HEK293 (cell line): ENCODE measurements around the gene NMS.

Source experiments
- CTCF ChIA-PET: fragments of 350-600 bp; formaldehyde crosslinking; extraction: SDS; loops from one replicate; lab custom pipeline; 2021; ENCODE audit warnings: antibody characterized with exemption; lab: Yijun Ruan, JAX
- POLR2A ChIA-PET: fragments of 300-600 bp; formaldehyde crosslinking; extraction: SDS; loops from one replicate; lab custom pipeline; 2020; ENCODE audit warnings: antibody characterized with exemption, inconsistent platforms; lab: Yijun Ruan, JAX
- H3K27ac ChIP-seq: fragments of 200-500 bp; sonication (Bioruptor generic); 2 replicates; pipeline ENCODE4 v1.5.1; 2014; ENCODE audit warnings: low read depth, low read length, control low read depth, inconsistent platforms; ENCODE audit errors: extremely low read depth
- H3K36me3 ChIP-seq, 2 experiments: fragments of 200-500 bp in 1 of 2; sonication (Bioruptor generic) in 1 of 2; 1 replicate in 1 of 2; 2 replicates in 1 of 2; pipeline ENCODE4 v1.5.1; 2014 to 2017; ENCODE audit warnings: inconsistent platforms in 2 of 2, low read length in 2 of 2; ENCODE audit not compliant: control insufficient read depth in 2 of 2, insufficient read depth in 1 of 2
- H3K4me1 ChIP-seq: fragments of 200-500 bp; sonication (Bioruptor generic); 2 replicates; pipeline ENCODE4 v1.5.1; 2014; ENCODE audit warnings: mild to moderate bottlenecking, low read length, inconsistent platforms; ENCODE audit not compliant: control insufficient read depth, insufficient read depth
- H3K4me3 ChIP-seq: 2 replicates; pipeline ENCODE4 v1.5.1; 2011; ENCODE audit warnings: low read depth, mild to moderate bottlenecking, control low read depth, low read length, moderate library complexity
- H3K9me3 ChIP-seq: fragments of 200-500 bp; sonication (Bioruptor generic); 2 replicates; pipeline ENCODE4 v1.5.1; 2014; ENCODE audit warnings: low read depth, low read length, inconsistent platforms; ENCODE audit not compliant: control insufficient read depth, insufficient read depth
- GLI4 ChIP-seq: fragments of 450-650 bp; formaldehyde crosslinking; IDR thresholded peaks from 2 replicates; pipeline ENCODE4 v1.5.1; 2016; ENCODE audit warnings: missing biosample characterization, missing genetic modification characterization
- MEIS1 ChIP-seq: sonication (generic); formaldehyde crosslinking; IDR thresholded peaks from 2 replicates; pipeline ENCODE4 v1.8.1; 2022; ENCODE audit warnings: missing genetic modification reagents, mild to moderate bottlenecking, borderline replicate concordance
- TCF7L2 ChIP-seq: IDR thresholded peaks from 2 replicates; pipeline ENCODE4 v1.6.1; 2011; ENCODE audit warnings: low read depth, mild to moderate bottlenecking, inconsistent platforms, low read length, moderate library complexity, borderline replicate concordance
- ZBTB17 ChIP-seq: fragments of 450-650 bp; formaldehyde crosslinking; IDR thresholded peaks from 2 replicates; pipeline ENCODE4 v1.5.1; 2016; ENCODE audit warnings: missing biosample characterization, missing genetic modification characterization
- ZNF184 ChIP-seq: fragments of 450-650 bp; IDR thresholded peaks from 2 replicates; pipeline ENCODE4 v1.5.1; 2018; ENCODE audit warnings: missing biosample characterization, mild to moderate bottlenecking, missing genetic modification characterization
- ZNF23 ChIP-seq: fragments of 450-650 bp; formaldehyde crosslinking; IDR thresholded peaks from 2 replicates; pipeline ENCODE4 v1.5.1; 2016; ENCODE audit warnings: missing biosample characterization, missing genetic modification characterization, borderline replicate concordance
- ZNF239 ChIP-seq: fragments of 450-650 bp; formaldehyde crosslinking; IDR thresholded peaks from 2 replicates; pipeline ENCODE4 v1.5.1; 2016; ENCODE audit warnings: missing biosample characterization, missing genetic modification characterization
- ZNF24 ChIP-seq: fragments of 450-650 bp; formaldehyde crosslinking; IDR thresholded peaks from 2 replicates; pipeline ENCODE4 v1.5.1; 2016; ENCODE audit warnings: missing biosample characterization, missing genetic modification characterization
- ZNF354C ChIP-seq: fragments of 450-650 bp; formaldehyde crosslinking; IDR thresholded peaks from 2 replicates; pipeline ENCODE4 v1.5.1; 2016; ENCODE audit warnings: missing biosample characterization, missing genetic modification characterization, low read depth, borderline replicate concordance
- ZNF366 ChIP-seq: fragments of 450-650 bp; formaldehyde crosslinking; conservative IDR thresholded peaks from 2 replicates; pipeline ENCODE4 v1.5.1; 2016; ENCODE audit warnings: missing biosample characterization, missing genetic modification characterization
- ZNF37A ChIP-seq: fragments of 450-650 bp; IDR thresholded peaks from 2 replicates; pipeline ENCODE4 v1.5.1; 2018; ENCODE audit warnings: missing biosample characterization, missing genetic modification characterization
- ZNF433 ChIP-seq: fragments of 450-650 bp; formaldehyde crosslinking; IDR thresholded peaks from 2 replicates; pipeline ENCODE4 v1.5.1; 2016; ENCODE audit warnings: missing biosample characterization, missing genetic modification characterization, low read depth
- ZNF585B ChIP-seq: fragments of 450-650 bp; formaldehyde crosslinking; IDR thresholded peaks from 2 replicates; pipeline ENCODE4 v1.5.1; 2016; ENCODE audit warnings: missing biosample characterization, missing genetic modification characterization
- ZNF645 ChIP-seq: fragments of 450-650 bp; formaldehyde crosslinking; IDR thresholded peaks from 2 replicates; pipeline ENCODE4; 2016; ENCODE audit warnings: missing biosample characterization, missing genetic modification characterization
- ZNF768 ChIP-seq: fragments of 450-650 bp; formaldehyde crosslinking; IDR thresholded peaks from 2 replicates; pipeline ENCODE4 v1.5.1; 2018; ENCODE audit warnings: missing biosample characterization, mild to moderate bottlenecking, missing genetic modification characterization
- ZNF830 ChIP-seq: fragments of 450-650 bp; IDR thresholded peaks from 2 replicates; pipeline ENCODE4 v1.5.0; 2018; ENCODE audit warnings: missing biosample characterization, missing genetic modification characterization, low read depth, mild to moderate bottlenecking, moderate library complexity
- ZSCAN30 ChIP-seq: fragments of 450-650 bp; IDR thresholded peaks from 2 replicates; pipeline ENCODE4 v1.5.1; 2018; ENCODE audit warnings: missing biosample characterization, mild to moderate bottlenecking, missing genetic modification characterization, moderate library complexity
- ZXDB ChIP-seq: fragments of 450-650 bp; formaldehyde crosslinking; IDR thresholded peaks from 2 replicates; pipeline ENCODE4 v1.5.1; 2016; ENCODE audit warnings: missing biosample characterization, missing genetic modification characterization
- TF ChIP-seq, protein P1 (sequence below): fragments of 450-650 bp; IDR thresholded peaks from 2 replicates; pipeline ENCODE4 v1.5.1; 2018; ENCODE audit warnings: missing biosample characterization, mild to moderate bottlenecking, missing genetic modification characterization
- TF ChIP-seq, protein P2 (sequence below): fragments of 450-650 bp; formaldehyde crosslinking; IDR thresholded peaks from 2 replicates; pipeline ENCODE4 v1.5.1; 2016; ENCODE audit warnings: missing biosample characterization, missing genetic modification characterization

Gene NMS

GRCh38 chr2:100423631-100424030, 46.7 kb upstream of the NMS start:
- ChIA-PET CTCF (interaction anchor here (0.6 kb wide), 1 partner anchor 716 kb away, joined by 3 read pairs; no protein-coding TSS in a partner anchor), POLR2A (no interaction called here)
- TF ChIP-seq ZNF768 (tag by site-specific recombination): no peak
- TF ChIP-seq ZNF585B (tag by site-specific recombination): no peak
- TF ChIP-seq ZNF23 (tag by site-specific recombination): no peak
- no peak for TF ChIP-seq ZNF24 (tag by site-specific recombination)
- no peak for TF ChIP-seq GLI4 (tag by site-specific recombination)
- no peak for TF ChIP-seq ZSCAN30 (tag by site-specific recombination)
- TF ChIP-seq ZNF354C (tag by site-specific recombination): no peak
- no peak for TF ChIP-seq ZNF239
- no peak for TF ChIP-seq ZNF645 (tag by site-specific recombination)
- no peak overlapping the region for H3K27ac ChIP-seq
- no peaks in the 10 kb centered on the region for H3K9me3 ChIP-seq
- no peaks in the 10 kb centered on the region for H3K36me3 ChIP-seq
- H3K4me1 ChIP-seq: no peaks in the 10 kb centered on the region
- H3K4me3 ChIP-seq: no peak overlapping the region

DNA sequence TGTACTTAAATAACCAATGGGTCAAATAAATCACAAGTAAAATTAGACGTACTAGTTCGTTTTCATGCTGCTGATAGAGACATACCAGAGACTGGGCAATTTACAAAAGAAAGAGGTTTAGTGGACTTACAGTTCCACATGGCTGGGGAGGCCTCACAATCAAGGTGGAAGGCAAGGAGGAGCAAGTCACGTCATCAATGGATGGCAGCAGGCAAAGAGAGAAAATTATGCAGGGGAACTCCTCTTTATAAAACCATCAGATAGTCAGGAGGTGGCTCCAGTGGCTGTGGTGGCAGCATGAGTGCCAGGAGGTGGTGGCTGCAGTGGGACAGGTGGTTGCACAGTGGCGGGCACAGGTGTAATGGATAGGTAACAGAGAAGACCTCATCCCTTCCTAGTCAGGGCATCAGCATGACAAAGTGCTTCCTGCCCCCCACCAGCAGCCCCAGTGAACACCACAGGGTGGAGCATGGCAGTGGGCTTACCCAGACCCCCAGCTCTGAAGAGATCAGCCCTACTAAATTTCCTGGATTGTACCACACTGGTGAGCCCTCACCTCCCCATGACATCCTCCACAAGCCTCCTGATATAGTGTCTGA, 45.9 kb upstream of the NMS start:
- POLR2A ChIA-PET: no interaction called here
- H3K36me3 ChIP-seq: no peaks in the 10 kb centered on the region
- H3K27ac ChIP-seq: no peak overlapping the region
- CTCF ChIA-PET: interaction anchor here (0.6 to 2.2 kb wide), 3 partner anchors 8 to 167 kb away, joined by 3 to 10 read pairs (median 4); no protein-coding TSS in a partner anchor
- TF ChIP-seq ZNF830 (tag by site-specific recombination): no peak
- no peak for TF ChIP-seq ZNF645 (tag by site-specific recombination)
- H3K9me3 ChIP-seq: no peaks in the 10 kb centered on the region
- no peak overlapping the region for H3K4me3 ChIP-seq
- H3K4me1 ChIP-seq: no peaks in the 10 kb centered on the region

GRCh38 chr2:100425107-100425506, 45.2 kb upstream of the NMS start:
- no peak overlapping the region for H3K27ac ChIP-seq
- no peaks in the 10 kb centered on the region for H3K9me3 ChIP-seq
- POLR2A ChIA-PET: no interaction called here
- TF ChIP-seq TCF7L2: no peak
- TF ChIP-seq, all 188 proteins: peak for 0
- CTCF ChIA-PET: interaction anchor here (0.6 to 2.2 kb wide), 3 partner anchors 9 to 167 kb away, joined by 3 to 10 read pairs (median 4); no protein-coding TSS in a partner anchor
- H3K4me3 ChIP-seq: no peak overlapping the region
- H3K4me1 ChIP-seq: no peaks in the 10 kb centered on the region
- no peaks in the 10 kb centered on the region for H3K36me3 ChIP-seq

DNA sequence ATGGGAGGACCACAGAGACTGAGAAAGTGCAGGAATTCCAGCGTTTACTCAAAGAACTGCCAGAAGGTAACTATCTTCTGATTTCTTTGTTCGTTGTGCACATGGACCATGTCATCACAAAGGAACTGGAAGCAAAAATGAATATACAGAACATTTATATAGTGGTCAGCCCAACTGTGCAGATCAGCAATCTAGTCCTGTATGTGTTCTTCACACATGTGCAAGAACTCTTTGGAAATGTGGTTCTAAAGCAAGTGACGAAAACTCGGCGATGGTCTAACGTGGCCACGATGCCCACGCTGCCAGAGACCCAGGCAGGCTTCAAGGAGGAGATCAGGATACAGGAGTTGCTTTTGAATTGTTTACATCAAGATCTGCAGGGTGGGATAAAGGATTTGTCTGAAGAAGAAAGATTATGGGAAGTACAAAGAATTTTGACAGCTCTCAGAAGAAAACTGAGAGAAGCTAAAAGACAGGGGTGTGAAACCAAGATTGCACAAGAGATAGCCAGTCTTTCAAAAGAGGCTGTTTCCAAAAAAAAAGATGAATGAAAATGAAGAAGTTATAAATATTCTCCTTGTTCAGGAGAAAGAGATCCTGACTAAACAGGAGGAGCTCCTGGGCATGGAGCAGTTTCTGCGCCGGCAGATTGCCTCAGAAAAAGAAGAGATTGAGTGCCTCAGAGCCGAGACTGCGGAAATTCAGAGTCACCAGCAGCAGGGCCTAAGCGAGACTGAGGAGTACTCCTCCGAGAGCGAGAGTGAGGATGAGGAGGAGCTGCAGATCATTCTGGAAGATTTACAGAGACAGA, 44.5 kb upstream of the NMS start:
- no peak overlapping the region for H3K4me3 ChIP-seq
- H3K36me3 ChIP-seq: no peaks in the 10 kb centered on the region
- ChIA-PET CTCF (interaction anchor here (0.6 to 2.2 kb wide), 3 partner anchors 8 to 168 kb away, joined by 3 to 10 read pairs (median 4); no protein-coding TSS in a partner anchor), POLR2A (no interaction called here)
- no peaks in the 10 kb centered on the region for H3K9me3 ChIP-seq
- no peak overlapping the region for H3K27ac ChIP-seq
- no peaks in the 10 kb centered on the region for H3K4me1 ChIP-seq
- TF ChIP-seq ZNF184 (tag by site-specific recombination) (no peak), ZNF366 (tag by site-specific recombination) (no peak), ZNF37A (tag by site-specific recombination) (no peak), ZXDB (no peak), ZBTB17 (no peak), ZSCAN30 (tag by site-specific recombination) (no peak), MEIS1 (CRISPR knock-in tag) (no peak), ZNF433 (tag by site-specific recombination) (no peak)
- TF ChIP-seq, protein P1, sequence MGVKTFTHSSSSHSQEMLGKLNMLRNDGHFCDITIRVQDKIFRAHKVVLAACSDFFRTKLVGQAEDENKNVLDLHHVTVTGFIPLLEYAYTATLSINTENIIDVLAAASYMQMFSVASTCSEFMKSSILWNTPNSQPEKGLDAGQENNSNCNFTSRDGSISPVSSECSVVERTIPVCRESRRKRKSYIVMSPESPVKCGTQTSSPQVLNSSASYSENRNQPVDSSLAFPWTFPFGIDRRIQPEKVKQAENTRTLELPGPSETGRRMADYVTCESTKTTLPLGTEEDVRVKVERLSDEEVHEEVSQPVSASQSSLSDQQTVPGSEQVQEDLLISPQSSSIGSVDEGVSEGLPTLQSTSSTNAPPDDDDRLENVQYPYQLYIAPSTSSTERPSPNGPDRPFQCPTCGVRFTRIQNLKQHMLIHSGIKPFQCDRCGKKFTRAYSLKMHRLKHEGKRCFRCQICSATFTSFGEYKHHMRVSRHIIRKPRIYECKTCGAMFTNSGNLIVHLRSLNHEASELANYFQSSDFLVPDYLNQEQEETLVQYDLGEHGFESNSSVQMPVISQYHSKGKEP (tag by site-specific recombination): no peak
- TF ChIP-seq, protein P2, sequence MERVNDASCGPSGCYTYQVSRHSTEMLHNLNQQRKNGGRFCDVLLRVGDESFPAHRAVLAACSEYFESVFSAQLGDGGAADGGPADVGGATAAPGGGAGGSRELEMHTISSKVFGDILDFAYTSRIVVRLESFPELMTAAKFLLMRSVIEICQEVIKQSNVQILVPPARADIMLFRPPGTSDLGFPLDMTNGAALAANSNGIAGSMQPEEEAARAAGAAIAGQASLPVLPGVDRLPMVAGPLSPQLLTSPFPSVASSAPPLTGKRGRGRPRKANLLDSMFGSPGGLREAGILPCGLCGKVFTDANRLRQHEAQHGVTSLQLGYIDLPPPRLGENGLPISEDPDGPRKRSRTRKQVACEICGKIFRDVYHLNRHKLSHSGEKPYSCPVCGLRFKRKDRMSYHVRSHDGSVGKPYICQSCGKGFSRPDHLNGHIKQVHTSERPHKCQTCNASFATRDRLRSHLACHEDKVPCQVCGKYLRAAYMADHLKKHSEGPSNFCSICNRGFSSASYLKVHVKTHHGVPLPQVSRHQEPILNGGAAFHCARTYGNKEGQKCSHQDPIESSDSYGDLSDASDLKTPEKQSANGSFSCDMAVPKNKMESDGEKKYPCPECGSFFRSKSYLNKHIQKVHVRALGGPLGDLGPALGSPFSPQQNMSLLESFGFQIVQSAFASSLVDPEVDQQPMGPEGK (tag by site-specific recombination): no peak
